Dermis blood vessel endothelial cell (primary cell): Measurements from ENCODE around the gene ZMAT5. TPM values are rescaled to one million over a fixed set of nuclear protein-coding genes. Genes with fewer than 3 reads are reported as not detected.

Source experiments
- DNase-seq: peaks from one replicate; pipeline ENCODE4 v3.0.0; 2010
- total RNA-seq: library from RNA; depleted of rRNA; stranded (reverse); fragments of >200 nt; gene quantifications from 2 replicates; pipeline ENCODE4 v1.2.3, GENCODE V29; 2014

The ZMAT5 gene
- total RNA-seq, 1 donor from 2014 or later = 23.5 TPM

- DNase-seq = no peak
These were observed 62.1 kb downstream of the ZMAT5 start for GRCh38 chr22:29704528-29705285.

GRCh38 chr22:29703569-29704195 lies 63.1 kb downstream of the ZMAT5 start:
- no peak for DNase-seq

- DNase-seq = no peak
These were observed 63.8 kb downstream of the ZMAT5 start for GRCh38 chr22:29702931-29703501.

- peak; percentile 7 for DNase-seq
These were observed 64.5 kb downstream of the ZMAT5 start for GRCh38 chr22:29702000-29702930.

GRCh38 chr22:29701155-29701999 lies 65.4 kb downstream of the ZMAT5 start:
- peak; percentile 52 for DNase-seq

- no peak for DNase-seq
These were observed 66.0 kb downstream of the ZMAT5 start for GRCh38 chr22:29700900-29701154.

GRCh38 chr22:29700206-29700899 lies 66.5 kb downstream of the ZMAT5 start:
- no peak for DNase-seq

GRCh38 chr22:29697853-29698598 lies 68.8 kb downstream of the ZMAT5 start:
- no peak for DNase-seq

GRCh38 chr22:29695129-29695926 lies 71.5 kb downstream of the ZMAT5 start:
- DNase-seq = no peak

GRCh38 chr22:29693671-29694070 lies 73.1 kb downstream of the ZMAT5 start:
- DNase-seq = no peak

- no peak for DNase-seq
These were observed 73.6 kb downstream of the ZMAT5 start for GRCh38 chr22:29693161-29693560.

- DNase-seq = no peak
These were observed 74.5 kb downstream of the ZMAT5 start for GRCh38 chr22:29692327-29692640.

- DNase-seq = no peak
These were observed 75.0 kb downstream of the ZMAT5 start for GRCh38 chr22:29691636-29692326.

- no peak for DNase-seq
These were observed 76.3 kb downstream of the ZMAT5 start for GRCh38 chr22:29690476-29690875.

GRCh38 chr22:29689880-29690213 lies 77.0 kb downstream of the ZMAT5 start:
- DNase-seq = peak; percentile 70

GRCh38 chr22:29689206-29689879 lies 77.5 kb downstream of the ZMAT5 start:
- DNase-seq = no peak

GRCh38 chr22:29684244-29684643 lies 82.6 kb downstream of the ZMAT5 start:
- DNase-seq = no peak

GRCh38 chr22:29683536-29683935 lies 83.3 kb downstream of the ZMAT5 start:
- DNase-seq = no peak
